Thyroid gland (tissue), 4 donors: ENCODE data around the gene ULK3.

Experiments
- CTCF ChIP-seq, 6 experiments: fragments of 200-600 bp in 3 of 6; fragments of 450-650 bp in 3 of 6; sonication (generic) in 3 of 6; IDR thresholded peaks; one replicate each; pipeline ENCODE4 v1.5.1; 2016 to 2019; ENCODE audit warnings: antibody characterized with exemption in 6 of 6, mild to moderate bottlenecking in 2 of 6, inconsistent platforms in 1 of 6, moderate library complexity in 1 of 6
- POLR2A ChIP-seq, 2 donors: fragments of 450-650 bp; IDR thresholded peaks; one replicate each; pipeline ENCODE4 v1.6.1; 2017; ENCODE audit warnings: antibody characterized with exemption in 2 of 2, mild to moderate bottlenecking in 2 of 2, moderate library complexity in 1 of 2

- TF ChIP-seq CTCF (IDR thresholded peaks at IDR 0.05) (no peak), POLR2A (IDR thresholded peaks at IDR 0.05) (no peak)
These were observed 44.3 kb downstream of the ULK3 start for GRCh38 chr15:74798388-74799254.
